ENCODE measurements around the gene CARHSP1.

CARHSP1 gene

DNA sequence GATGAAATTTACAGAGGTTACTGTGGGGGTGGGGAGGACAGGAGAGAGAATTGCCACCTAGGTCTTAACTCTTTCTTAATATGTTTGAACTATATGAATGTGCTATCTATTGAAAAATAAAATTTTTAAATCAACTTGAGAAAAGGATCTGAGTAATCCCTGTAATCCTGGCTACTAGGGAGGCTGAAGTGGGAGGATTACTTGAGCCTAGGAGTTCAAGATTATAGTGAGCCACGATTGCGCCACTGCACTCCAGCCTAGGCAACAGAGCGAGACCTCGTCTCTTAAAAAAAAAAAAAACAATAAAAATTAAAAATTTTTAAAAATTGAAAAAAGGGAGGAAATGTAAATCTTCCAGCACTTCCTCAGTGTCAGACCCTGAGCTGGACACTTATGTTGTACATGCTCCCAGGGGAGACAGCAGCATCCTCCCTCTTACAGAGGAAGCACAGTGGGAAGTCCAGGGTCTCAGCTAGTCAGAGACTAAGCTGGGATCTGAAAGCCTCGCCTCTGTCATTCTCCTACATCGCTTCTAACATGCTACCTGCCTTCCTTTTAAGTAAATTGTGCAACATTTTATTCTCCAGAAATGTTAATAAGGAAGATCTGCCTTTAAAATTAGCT is 49.3 kb downstream of the CARHSP1 start:
- TF ChIP-seq, protein P1, sequence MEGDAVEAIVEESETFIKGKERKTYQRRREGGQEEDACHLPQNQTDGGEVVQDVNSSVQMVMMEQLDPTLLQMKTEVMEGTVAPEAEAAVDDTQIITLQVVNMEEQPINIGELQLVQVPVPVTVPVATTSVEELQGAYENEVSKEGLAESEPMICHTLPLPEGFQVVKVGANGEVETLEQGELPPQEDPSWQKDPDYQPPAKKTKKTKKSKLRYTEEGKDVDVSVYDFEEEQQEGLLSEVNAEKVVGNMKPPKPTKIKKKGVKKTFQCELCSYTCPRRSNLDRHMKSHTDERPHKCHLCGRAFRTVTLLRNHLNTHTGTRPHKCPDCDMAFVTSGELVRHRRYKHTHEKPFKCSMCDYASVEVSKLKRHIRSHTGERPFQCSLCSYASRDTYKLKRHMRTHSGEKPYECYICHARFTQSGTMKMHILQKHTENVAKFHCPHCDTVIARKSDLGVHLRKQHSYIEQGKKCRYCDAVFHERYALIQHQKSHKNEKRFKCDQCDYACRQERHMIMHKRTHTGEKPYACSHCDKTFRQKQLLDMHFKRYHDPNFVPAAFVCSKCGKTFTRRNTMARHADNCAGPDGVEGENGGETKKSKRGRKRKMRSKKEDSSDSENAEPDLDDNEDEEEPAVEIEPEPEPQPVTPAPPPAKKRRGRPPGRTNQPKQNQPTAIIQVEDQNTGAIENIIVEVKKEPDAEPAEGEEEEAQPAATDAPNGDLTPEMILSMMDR (IDR thresholded peaks at IDR 0.05; ENCODE audit: extremely low read depth, missing control alignments) = no peak
- no peak for DNase-seq (ENCODE audit: low spot score)

DNA sequence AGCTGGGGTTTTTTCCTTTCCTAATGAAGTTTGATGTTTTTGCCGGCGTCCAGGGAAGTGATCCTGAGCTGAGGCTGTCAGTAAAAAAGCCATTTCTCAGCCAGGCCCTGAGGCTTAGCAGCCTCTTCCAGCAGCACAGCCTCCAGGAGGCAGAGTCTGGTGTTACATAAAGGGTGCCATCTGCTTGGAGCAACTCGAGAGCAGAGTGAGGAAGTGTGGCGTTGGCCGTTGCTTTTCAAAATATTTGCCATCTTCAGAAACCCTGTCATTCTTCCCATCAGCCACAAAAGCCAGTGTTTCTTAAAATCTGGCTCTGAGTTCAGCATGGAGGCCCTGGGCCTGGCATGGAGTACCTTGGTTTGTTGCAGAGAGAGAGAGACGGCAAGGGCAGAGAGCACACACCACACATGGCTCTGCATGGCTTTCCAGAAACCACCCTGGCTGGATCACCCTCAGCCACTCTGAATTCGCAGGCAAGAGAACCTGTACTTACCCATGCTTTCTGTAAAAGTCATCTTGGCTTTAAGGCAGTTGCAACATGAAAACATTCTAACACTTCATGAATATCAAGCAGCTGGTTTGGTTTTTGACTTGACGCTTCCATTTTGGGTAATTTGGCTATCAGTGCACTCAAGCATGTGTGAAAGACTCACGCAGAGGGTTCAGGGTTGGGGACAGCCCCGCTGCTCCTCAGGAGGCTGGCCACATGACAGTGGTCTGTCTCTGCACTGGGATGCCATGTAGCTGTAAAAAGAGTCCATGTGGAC is 50.1 kb downstream of the CARHSP1 start:
- DNase-seq (ENCODE audit: low spot score) = peak; percentile 72
- TF ChIP-seq, protein P1 (IDR thresholded peaks at IDR 0.05; ENCODE audit: extremely low read depth, missing control alignments) = no peak

DNA sequence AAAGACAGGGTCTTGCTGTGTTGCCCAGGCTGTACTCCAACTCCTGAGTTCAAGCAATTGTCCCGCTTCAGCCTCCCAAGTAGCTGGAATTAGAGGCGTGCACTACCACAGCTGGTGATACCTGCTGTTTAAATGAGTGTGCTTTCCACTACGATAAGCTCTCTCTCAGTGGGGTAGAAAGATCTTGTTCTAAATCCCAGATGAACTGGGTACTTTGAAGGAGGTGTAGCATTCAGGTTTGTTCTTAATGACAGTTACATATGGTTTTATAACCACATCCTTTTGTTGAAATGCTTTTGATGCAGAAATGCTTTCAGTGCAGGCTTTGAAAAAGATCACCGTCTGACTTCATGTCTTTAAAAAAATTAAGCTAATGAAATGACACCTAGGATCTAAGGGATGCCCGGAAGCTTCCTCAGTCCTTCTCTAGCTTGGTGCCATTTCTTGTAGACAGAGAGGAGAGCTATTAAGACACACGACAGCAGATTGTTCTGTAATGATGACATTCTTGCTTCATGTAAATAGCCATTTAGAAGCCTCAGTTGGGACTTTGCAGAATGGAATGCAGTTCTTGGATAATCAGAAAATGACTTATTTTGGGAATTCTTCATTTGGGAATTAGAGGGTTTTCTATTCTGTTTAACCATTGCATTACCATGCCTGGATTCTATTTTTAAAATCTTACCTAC is 51.7 kb downstream of the CARHSP1 start:
- TF ChIP-seq, protein P1 (IDR thresholded peaks at IDR 0.05; ENCODE audit: extremely low read depth, missing control alignments) = no peak
- DNase-seq (ENCODE audit: low spot score) = no peak

DNA sequence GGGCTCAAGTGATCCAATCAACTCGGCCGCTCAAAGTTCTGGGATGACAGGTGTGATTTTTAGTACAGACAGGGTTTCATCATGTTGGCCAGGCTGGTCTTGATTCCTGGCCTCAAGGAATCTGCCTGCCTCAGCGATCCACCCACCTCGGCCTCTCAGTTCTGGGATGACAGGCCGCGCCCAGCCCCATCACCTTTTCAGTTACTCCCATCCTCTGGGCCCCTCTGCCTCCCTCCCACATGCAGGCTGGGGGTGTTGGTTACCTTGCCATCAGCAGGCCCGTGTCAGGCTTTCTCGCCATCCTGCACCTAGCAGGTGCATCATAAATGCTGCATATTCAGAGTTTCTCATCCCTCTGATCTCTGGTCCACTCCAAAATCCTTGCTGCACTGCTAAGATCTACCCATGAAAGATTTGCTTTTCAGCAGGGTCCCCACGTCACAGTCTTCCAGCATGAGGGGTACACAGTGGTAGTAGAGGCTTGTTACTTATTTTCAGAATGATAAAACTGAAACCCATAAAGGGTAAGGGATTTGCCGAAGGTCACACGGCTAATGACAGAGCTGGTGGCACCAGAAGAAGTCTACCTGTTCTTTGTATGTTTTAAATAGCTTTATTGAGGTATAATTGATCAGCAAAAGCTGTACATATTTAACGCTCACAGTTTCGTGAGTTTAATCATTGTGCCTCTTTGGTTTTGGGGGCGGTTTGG is 54.6 kb downstream of the CARHSP1 start:
- DNase-seq (ENCODE audit: low spot score) = no peak
- TF ChIP-seq, protein P1 (IDR thresholded peaks at IDR 0.05; ENCODE audit: extremely low read depth, missing control alignments) = no peak

DNA sequence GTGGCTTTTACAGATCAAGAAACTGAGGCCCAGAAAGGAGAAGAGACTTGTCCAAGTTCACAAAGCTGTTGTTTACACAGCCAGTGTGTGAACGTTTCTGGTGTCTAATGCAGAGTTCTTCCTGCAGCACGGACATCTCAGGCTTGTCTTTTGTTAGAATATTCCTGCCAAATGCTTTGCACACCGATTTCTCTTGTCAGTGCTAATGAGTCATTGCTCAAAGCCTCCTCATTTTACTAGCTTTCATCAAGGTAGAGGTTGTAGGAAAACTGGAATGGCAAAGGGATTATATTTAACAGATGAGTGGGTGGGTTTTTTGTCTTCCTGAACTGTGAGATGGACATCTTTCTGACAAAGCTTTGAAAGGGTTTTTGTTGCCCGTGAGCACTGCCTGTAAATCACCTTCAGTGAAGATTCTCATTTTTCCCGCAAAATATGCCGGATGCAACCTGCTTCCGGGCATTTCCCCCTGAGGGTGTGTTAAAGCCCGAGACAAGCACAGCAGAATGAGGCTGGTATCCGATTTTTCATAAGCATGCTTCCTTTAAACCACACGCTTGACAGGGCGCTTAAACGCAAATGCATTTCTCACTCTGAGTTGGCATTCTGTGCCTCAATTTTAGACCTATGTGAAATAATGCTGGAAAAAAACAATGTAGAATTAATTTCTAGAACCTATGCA is 56.5 kb downstream of the CARHSP1 start:
- TF ChIP-seq, protein P1 (IDR thresholded peaks at IDR 0.05; ENCODE audit: extremely low read depth, missing control alignments) = no peak
- no peak for DNase-seq (ENCODE audit: low spot score)

DNA sequence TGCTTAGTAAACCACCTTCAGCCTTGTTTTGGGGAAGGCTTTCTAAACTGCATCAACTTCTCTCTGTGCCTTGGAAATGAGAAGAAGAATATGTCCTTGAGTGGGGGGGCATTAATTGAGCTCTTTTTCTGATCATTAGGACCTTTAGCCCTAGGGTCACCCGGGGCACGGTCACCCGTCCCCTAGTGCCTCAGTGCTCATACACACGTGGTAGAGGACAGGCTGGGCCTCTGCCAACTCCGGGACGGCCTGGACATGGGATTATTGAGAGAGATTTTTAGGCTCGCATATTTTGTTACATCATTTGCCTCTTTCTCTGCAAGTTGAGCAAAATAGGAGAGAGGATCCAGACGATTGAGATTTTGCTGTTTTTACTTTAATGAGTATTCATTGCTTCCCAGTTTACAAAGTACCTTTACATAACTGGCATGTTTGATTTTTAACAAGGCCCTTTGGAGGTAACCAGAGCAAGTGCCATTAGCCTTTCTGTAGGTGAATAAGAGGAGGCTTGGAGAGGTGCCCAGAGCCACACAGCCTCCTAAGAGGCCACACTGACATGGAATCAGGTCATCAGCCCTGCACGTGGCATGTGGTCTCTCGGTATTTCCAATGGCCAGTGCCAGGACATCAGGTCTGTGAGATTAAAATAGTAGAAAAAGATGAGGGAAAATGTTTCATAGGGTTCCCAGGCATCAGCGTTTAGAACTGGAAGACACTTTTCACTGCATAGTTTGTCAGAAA is 60.0 kb downstream of the CARHSP1 start:
- DNase-seq (ENCODE audit: low spot score) = no peak
- TF ChIP-seq, protein P1 (IDR thresholded peaks at IDR 0.05; ENCODE audit: extremely low read depth, missing control alignments) = no peak

Data from GM20000 (cell line).